Measurements from ENCODE around the gene PTPRD. TPM values are rescaled to one million over a fixed set of nuclear protein-coding genes. Genes with fewer than 3 reads are reported as not detected.

The PTPRD gene
- total RNA-seq, 1 experiment from 2014 or later, result 32.5 TPM

DNA sequence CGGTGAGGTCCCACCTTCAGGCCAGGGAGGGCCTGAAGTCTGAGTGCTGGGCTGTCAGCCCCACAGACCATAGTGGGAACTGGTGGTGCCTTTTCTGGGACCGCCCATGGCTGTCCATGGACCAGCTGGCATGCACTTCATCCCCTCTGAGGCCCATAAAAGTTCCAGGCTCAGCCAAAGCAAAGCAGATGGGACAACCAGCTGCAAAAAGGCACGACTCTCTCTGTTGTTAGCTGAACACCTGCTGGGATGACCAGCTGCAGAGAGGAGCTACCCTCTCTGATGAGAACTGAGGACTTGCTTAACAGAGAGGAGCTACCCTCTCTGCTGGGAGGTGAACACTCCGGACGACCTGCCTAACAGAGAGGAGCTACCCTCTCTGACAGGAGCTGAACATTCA, 1968.9 kb downstream of the PTPRD start:
- Histone ChIP-seq H3K23ac (ENCODE audit: insufficient read length, low read depth, low read length) (no peak overlapping the region), H4K8ac (replicated peaks; ENCODE audit: insufficient read length, low read depth, low read length) (no peak overlapping the region), H3K56ac (ENCODE audit: insufficient read length, low read depth, low read length) (no peak overlapping the region), H3K9me3 (ENCODE audit: control insufficient read depth, low read depth, low read length) (no peaks in the 10 kb centered on the region), H2AK5ac (ENCODE audit: insufficient read length, low read length) (no peak overlapping the region), H3K23me2 (ENCODE audit: insufficient read length, low read depth, low read length, poor library complexity, severe bottlenecking) (no peaks in the 10 kb centered on the region), H2BK5ac (ENCODE audit: insufficient read length, low read length) (no peak overlapping the region), H2BK120ac (ENCODE audit: low read depth, low read length, poor library complexity, severe bottlenecking) (no peak overlapping the region), H4K5ac (ENCODE audit: insufficient read length, low read depth, low read length) (no peak overlapping the region), H3K4me2 (ENCODE audit: insufficient read depth, insufficient read length, low read length) (no peak overlapping the region), H4K91ac (ENCODE audit: insufficient read length, low read depth, low read length) (no peak overlapping the region), H3K18ac (ENCODE audit: insufficient read length, low read depth, low read length) (no peak overlapping the region), H3T11ph (ENCODE audit: low read length) (no peak overlapping the region), H3K9ac (ENCODE audit: extremely low read depth, insufficient read length, low read length) (no peak overlapping the region), H4K20me1 (ENCODE audit: control insufficient read depth, insufficient read depth, insufficient read length) (no peaks in the 10 kb centered on the region), H2BK15ac (ENCODE audit: low read depth, low read length) (no peak overlapping the region), H3K4ac (ENCODE audit: low read depth, low read length) (no peak overlapping the region), H2BK20ac (ENCODE audit: low read depth, low read length, poor library complexity, severe bottlenecking) (no peak overlapping the region), H3K27ac (ENCODE audit: insufficient read length, low read depth, low read length) (no peak overlapping the region), H2BK12ac (ENCODE audit: insufficient read length, low read depth, low read length) (no peak overlapping the region), H3K79me2 (ENCODE audit: insufficient read depth, low read length) (0 out of 2 replicates have a peak, but pooled peaks cover 2% of the 10 kb centered on the region), H3K14ac (ENCODE audit: insufficient read depth, low read length) (no peak overlapping the region), H2AFZ (ENCODE audit: low read length) (no peak overlapping the region), H3K27me3 (ENCODE audit: insufficient read depth, low read length) (no peaks in the 10 kb centered on the region), H3K79me1 (ENCODE audit: insufficient read depth, low read depth, low read length, poor library complexity, severe bottlenecking) (no peaks in the 10 kb centered on the region), H3K4me1 (ENCODE audit: insufficient read depth, low read length) (peaks cover 3% of the 10 kb centered on the region; the same call in 1 of the 2 replicates)
- no peaks in the 10 kb centered on the region; a peak in 1 of 5 replicates for H3K9me3 Mint-ChIP-seq
- peaks cover 0 to 2% (median 0%) of the 10 kb centered on the region in 3 experiments; a peak in 2 of 7 replicates for H3K36me3 Mint-ChIP-seq (ENCODE audit: insufficient read depth in 1 of 3, low read depth in 3 of 3)
- no peak for DNase-seq
- no peak overlapping the region for H3K4me3 Mint-ChIP-seq
- TF ChIP-seq, protein P1, sequence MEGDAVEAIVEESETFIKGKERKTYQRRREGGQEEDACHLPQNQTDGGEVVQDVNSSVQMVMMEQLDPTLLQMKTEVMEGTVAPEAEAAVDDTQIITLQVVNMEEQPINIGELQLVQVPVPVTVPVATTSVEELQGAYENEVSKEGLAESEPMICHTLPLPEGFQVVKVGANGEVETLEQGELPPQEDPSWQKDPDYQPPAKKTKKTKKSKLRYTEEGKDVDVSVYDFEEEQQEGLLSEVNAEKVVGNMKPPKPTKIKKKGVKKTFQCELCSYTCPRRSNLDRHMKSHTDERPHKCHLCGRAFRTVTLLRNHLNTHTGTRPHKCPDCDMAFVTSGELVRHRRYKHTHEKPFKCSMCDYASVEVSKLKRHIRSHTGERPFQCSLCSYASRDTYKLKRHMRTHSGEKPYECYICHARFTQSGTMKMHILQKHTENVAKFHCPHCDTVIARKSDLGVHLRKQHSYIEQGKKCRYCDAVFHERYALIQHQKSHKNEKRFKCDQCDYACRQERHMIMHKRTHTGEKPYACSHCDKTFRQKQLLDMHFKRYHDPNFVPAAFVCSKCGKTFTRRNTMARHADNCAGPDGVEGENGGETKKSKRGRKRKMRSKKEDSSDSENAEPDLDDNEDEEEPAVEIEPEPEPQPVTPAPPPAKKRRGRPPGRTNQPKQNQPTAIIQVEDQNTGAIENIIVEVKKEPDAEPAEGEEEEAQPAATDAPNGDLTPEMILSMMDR (conservative IDR thresholded peaks at IDR 0.05), result no peak
- no peaks in the 10 kb centered on the region for H3K27me3 Mint-ChIP-seq (ENCODE audit: low read depth)
- H3K4me1 Mint-ChIP-seq, result peaks cover 12 to 14% of the 10 kb centered on the region in 2 experiments
- peak overlapping the region in 1 of 3 experiments; percentile 51; a peak in 1 of 7 replicates for H3K27ac Mint-ChIP-seq
- WGBS (ENCODE audit: extremely low coverage, insufficient read length, low lambda C conversion rate), result no CpG with 5 or more reads among the region's 5 CpGs

Measured in H9 (cell line).